ENCODE data around the gene WBP2.

The WBP2 gene

GRCh38 chr17:75831032-75831571, 24.0 kb downstream of the WBP2 start:
- no peak overlapping the region for H3K4me3 ChIP-seq (ENCODE audit: low read depth, low read length)
- TF ChIP-seq CTCF (IDR thresholded peaks at IDR 0.05; ENCODE audit: low read depth, low read length): no peak

- H3K4me3 ChIP-seq (ENCODE audit: low read depth, low read length): no peak overlapping the region
Measured at GRCh38 chr17:75830164-75831031, 24.7 kb downstream of the WBP2 start.

GRCh38 chr17:75829747-75830146, 25.4 kb downstream of the WBP2 start:
- TF ChIP-seq CTCF (IDR thresholded peaks at IDR 0.05; ENCODE audit: low read depth, low read length): no peak

More at GRCh38 chr17:75830164-75831031, 24.7 kb downstream of the WBP2 start:
- peak; percentile 61 for TF ChIP-seq CTCF (IDR thresholded peaks at IDR 0.05; ENCODE audit: low read depth, low read length)

GRCh38 chr17:75828741-75829140, 26.4 kb downstream of the WBP2 start:
- TF ChIP-seq CTCF (IDR thresholded peaks at IDR 0.05; ENCODE audit: low read depth, low read length): no peak
- H3K4me3 ChIP-seq (ENCODE audit: low read depth, low read length): no peak overlapping the region

More at GRCh38 chr17:75829747-75830146, 25.4 kb downstream of the WBP2 start:
- no peak overlapping the region for H3K4me3 ChIP-seq (ENCODE audit: low read depth, low read length)

- H3K4me3 ChIP-seq (ENCODE audit: low read depth, low read length): no peak overlapping the region
- no peak for TF ChIP-seq CTCF (IDR thresholded peaks at IDR 0.05; ENCODE audit: low read depth, low read length)
Measured at GRCh38 chr17:75828076-75828400, 27.1 kb downstream of the WBP2 start.

- TF ChIP-seq CTCF (IDR thresholded peaks at IDR 0.05; ENCODE audit: low read depth, low read length): peak; percentile 43
- no peak overlapping the region for H3K4me3 ChIP-seq (ENCODE audit: low read depth, low read length)
Measured at GRCh38 chr17:75827308-75828075, 27.6 kb downstream of the WBP2 start.

Measured in WI38 (cell line).